GM12874 (cell line): ENCODE measurements around the gene TBC1D1.

Experiments
- CTCF ChIP-seq: IDR thresholded peaks from 2 replicates; pipeline ENCODE4 v1.5.1; 2011; ENCODE audit warnings: low read depth, mild to moderate bottlenecking, control low read depth, low read length, moderate library complexity; ENCODE audit not compliant: insufficient read depth

Gene TBC1D1

GRCh38 chr4:38021751-38022150, 130.9 kb downstream of the TBC1D1 start:
- TF ChIP-seq CTCF, result no peak

GRCh38 chr4:38023347-38024205, 132.7 kb downstream of the TBC1D1 start:
- TF ChIP-seq CTCF, result no peak

DNA sequence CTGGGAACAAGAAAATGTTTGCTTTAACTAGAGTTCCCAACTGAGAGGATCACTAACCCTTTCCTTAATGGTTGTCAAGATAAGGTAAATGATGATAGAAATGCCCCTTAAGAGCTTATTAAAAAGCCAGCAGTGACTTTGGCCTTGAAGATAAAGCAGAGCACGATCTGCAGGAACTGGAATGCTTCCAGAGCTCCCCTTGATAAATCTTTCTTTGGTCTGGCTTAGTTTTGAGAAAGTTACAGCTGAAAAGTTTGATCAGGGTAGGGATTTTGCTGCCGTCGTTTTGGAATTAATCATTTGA, 133.3 kb downstream of the TBC1D1 start:
- no peak for TF ChIP-seq CTCF

DNA sequence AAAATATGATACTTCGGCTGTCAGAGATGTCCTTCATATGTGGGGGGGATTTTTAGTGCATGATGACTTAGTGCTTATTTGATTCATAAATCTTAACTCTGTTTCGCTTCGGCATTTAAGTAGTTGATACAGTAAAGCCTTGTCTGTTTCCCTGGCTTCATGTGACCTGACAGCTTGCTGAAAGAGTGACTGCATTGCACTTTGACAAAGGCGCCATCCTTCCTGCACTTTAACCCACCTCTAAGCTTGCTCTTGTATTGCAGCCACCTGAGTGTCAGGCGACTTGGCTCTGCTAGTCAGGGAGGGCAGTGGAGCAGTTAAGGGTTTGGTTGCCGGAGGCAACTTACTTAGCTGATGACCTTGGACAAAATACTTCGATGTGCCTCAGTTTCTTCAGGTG, 134.8 kb downstream of the TBC1D1 start:
- no peak for TF ChIP-seq CTCF

GRCh38 chr4:38026158-38026740, 135.4 kb downstream of the TBC1D1 start:
- no peak for TF ChIP-seq CTCF

DNA sequence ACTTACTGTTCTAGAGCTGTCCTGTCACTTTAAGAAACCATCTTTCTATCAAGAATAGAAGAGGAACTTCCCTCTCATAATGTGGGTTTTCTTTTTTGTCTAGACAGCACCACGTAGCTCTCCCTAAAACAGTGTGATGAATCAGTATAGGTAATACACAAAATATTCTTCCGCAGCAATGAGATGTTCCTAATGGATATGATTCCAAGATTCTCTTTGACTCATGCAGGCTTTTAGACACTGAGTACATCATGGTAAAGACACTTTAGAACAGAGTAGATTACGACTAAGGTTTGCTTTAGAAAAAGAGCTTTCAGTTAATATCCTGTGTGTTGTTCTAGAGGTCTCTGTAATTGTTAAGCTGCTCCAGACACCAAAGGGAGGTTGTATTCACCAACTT, 139.1 kb downstream of the TBC1D1 start:
- no peak for TF ChIP-seq CTCF

DNA sequence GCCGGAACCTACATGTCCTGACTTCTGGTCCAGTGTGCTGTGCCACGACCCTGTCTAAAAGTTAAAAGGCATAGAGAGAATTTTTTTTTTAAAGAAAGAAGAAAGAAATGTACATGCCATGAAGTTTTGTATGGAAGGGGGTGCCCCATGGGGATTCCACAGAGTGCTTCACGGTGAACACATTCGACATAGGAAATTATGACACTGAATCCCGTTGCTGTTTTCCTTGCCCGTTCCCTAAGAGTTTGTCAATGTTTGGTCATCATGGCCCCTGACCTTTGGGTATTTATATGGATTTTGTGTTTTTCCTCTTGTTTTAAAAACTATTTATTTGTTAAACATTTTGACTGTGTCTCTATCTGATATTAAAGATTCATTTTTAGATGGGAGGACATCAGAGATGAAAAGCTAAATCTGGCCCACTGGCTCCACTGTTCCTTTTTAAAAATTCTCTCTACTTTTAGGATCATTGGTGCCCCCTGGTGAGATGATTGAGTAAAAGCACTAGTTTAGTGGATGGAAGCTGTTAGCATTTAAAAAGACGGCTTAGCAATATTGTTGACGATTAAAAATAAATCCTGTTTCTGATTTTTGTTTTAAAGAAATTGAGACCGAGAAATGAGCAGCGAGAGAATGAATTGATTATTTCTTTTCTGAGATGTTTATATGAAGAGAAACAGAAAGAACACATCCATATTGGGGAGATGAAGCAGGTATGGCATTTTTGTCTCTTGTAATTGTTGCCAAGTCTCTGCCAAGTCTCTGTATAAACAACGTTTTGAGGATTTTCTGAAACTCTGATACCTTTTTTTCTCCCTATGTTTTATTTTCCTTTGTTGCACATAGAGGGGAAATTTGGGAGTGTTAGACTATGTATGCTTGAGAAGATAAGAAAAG, 144.3 kb downstream of the TBC1D1 start:
- TF ChIP-seq CTCF, result peak; percentile 36
